Thymus (tissue), 11 donors: ENCODE results near the gene ISYNA1. TPM values are rescaled to one million over a fixed set of nuclear protein-coding genes. Genes with fewer than 3 reads are reported as not detected.

Experiments
- DNase-seq, 9 donors: peaks; one replicate each; pipeline ENCODE4 v3.0.0-alpha.2; 2013; ENCODE audit warnings: low spot score in 9 of 9, low read depth in 6 of 9, missing footprints in 1 of 9
- H3K27ac ChIP-seq, 2 donors: one replicate each; pipeline ENCODE4 v1.5.1; 2013; ENCODE audit warnings: control low read depth in 1 of 2, low read depth in 1 of 2, low read length in 1 of 2, mild to moderate bottlenecking in 1 of 2, moderate library complexity in 1 of 2
- H3K27me3 ChIP-seq, 2 donors: one replicate each; pipeline ENCODE4 v1.5.1; 2013; ENCODE audit warnings: low read length in 1 of 2; ENCODE audit not compliant: control insufficient read depth in 2 of 2, insufficient read depth in 1 of 2
- H3K36me3 ChIP-seq, 2 donors: one replicate each; pipeline ENCODE4 v1.5.1; 2013; ENCODE audit warnings: low read length in 1 of 2, mild to moderate bottlenecking in 1 of 2, moderate library complexity in 1 of 2; ENCODE audit not compliant: control insufficient read depth in 2 of 2, insufficient read depth in 2 of 2
- H3K4me1 ChIP-seq, 2 donors: one replicate each; pipeline ENCODE4 v1.5.1; 2013; ENCODE audit warnings: low read length in 2 of 2; ENCODE audit not compliant: control insufficient read depth in 2 of 2, insufficient read depth in 2 of 2
- H3K4me3 ChIP-seq, 2 donors: one replicate each; pipeline ENCODE4 v1.5.1; 2013; ENCODE audit warnings: low read length in 2 of 2, control low read depth in 1 of 2, mild to moderate bottlenecking in 1 of 2
- H3K9me3 ChIP-seq, 2 donors: one replicate each; pipeline ENCODE4 v1.5.1; 2013; ENCODE audit warnings: low read length in 1 of 2, mild to moderate bottlenecking in 1 of 2; ENCODE audit not compliant: control insufficient read depth in 2 of 2, insufficient read depth in 1 of 2
- WGBS: extraction: QIAGEN DNeasy Blood & Tissue Kit; methylation state at CpG from one replicate; pipeline ENCODE4 v1.1.7; 2013; 5-methylcytosine and 5-hydroxymethylcytosine counted together
- polyA plus RNA-seq: library from polyadenylated mRNA; stranded (reverse); fragments of 200-250 nt; gene quantifications from one replicate; pipeline ENCODE4 v1.2.3, GENCODE V29; 2013
- total RNA-seq: library from RNA; stranded (reverse); fragments of 120-200 nt; gene quantifications from one replicate; pipeline ENCODE4 v1.2.4, GENCODE V29; 2013
- donor health status: healthy.

Gene ISYNA1
- total and polyA plus RNA-seq, 2 donors = 14.2 to 66.1 TPM

DNA sequence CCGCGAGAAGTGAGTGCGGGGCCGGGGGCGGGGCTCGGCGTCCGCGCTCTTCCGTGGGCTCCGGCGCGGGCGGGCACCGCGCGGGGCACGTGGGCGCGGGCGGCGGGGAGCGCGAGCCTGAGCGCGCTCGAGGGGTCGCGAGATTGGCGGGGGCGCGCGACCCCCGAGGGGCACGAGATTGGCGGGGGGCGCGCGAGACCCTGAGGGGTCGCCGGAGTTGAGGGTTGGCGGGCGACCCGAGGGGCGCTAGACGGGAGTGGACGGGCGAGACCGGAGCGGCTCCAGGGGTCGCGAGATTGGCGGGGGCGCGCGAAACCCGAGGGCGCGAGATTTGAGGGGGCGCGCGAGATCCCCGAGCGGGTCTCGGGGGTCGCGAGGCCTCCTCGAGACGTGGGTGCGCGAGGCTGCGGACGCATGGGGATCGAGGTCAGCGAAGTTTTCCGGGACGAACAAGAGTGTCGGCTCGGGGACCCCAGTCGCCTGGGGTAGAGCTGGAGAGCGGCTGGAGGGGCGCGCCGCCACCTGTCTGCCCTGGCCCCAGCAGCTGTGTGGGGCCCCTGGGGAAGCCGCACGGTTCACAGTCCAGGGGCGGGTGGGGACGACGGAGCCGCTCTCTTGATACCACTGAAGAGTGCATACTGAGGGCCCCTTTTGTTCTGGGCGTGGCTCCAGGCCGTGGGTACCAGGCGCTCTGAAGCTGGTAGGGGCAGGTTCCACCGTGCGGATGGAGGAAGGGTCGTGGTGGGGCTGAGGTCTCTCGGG, 18.1 kb downstream of the ISYNA1 start:
- DNase-seq = peak in 1 of 9 donors; percentile 66

DNA sequence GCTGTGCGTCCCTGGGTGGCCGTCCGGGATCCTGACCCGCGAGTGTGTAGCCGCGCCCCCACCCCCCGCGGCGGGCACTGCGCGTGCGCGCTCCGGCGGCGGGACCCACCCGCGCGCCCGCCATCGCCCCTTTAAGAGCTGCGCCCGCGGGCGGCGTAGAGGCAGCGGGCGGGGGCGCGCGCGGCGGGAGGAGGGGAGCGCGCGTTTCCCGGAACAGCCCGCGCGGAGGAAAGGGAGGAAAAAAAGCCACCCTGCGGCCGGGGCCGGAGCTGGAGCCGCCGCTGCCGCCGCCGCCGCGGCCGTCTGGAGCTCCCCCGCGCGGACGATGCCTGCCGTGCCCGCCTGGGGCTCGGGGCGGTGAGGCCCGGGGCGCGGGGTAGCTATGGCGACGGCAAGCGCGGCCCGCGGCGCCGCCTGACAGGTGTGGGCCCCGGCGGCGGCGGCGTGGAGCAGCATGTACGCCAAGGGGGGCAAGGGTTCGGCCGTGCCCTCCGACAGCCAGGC, 18.7 kb downstream of the ISYNA1 start, which contains the start of gene SSBP4:
Gene SSBP4, plus strand, starts transcription at position 204 of the 504 bp plus-strand sequence. Its CDS starts 251 bp downstream, at position 455.
- peaks cover 0 to 8% of the 10 kb centered on the region in 2 donors for H3K9me3 ChIP-seq
- H3K4me3 ChIP-seq = peak within 1 kb of the TSS; percentile 53 to 66
- peaks cover 50 to 93% of the 10 kb centered on the region in 2 donors for H3K4me1 ChIP-seq
- H3K27me3 ChIP-seq = peaks cover 22 to 53% of the 10 kb centered on the region in 2 donors
- DNase-seq = peak in 2 of 9 donors; percentile 67 to 85
- no peaks in the 10 kb centered on the region for H3K36me3 ChIP-seq
- peak within 1 kb of the TSS; percentile 25 to 75 for H3K27ac ChIP-seq
- under 1% methylated on average over 80 of the region's 80 CpGs for WGBS

More for the DNA sequence above, 18.1 kb downstream of the ISYNA1 start:
- WGBS = 1% methylated on average over 97 of the region's 97 CpGs
- Histone ChIP-seq H3K27me3 (peaks cover 22 to 47% of the 10 kb centered on the region in 2 donors), H3K4me1 (peaks cover 47 to 92% of the 10 kb centered on the region in 2 donors), H3K27ac (no peak overlapping the region), H3K36me3 (no peaks in the 10 kb centered on the region), H3K9me3 (peaks cover 0 to 8% of the 10 kb centered on the region in 2 donors), H3K4me3 (peak overlapping the region; percentile 53 to 66)

DNA sequence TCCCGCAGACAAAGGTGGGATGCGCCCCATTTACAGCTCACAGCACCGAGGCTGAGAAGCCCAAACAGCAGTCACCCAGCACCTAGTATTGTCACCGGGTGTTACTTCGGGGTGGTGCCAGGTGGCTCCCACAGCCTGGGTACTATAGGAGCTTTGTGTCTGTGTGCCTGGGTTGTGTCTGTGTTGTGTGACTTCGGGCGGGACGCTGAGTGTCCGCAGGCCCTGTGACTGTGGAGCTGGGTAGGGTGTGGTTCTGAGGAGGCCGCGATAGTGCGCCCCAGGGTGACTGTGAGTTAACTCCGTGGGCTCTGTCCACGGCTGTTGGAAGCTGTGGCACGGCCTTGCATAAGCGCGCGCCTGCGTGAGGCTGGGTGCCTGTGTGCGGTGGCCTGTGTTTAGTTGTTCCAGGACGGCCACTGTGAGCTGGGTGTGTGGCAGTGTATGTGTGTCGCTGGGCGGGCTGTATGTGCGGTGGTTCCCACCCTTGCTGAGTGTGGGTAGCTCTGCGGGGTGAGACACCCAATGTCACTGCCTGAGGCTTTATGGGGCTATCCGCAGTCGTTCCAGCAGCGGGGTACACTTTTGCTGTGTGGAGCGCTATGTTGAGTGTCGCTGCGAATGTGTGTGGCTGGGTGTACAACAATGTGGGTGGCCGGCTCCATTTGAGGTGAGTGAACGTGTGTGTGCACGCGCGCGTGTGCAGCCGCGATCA, 19.3 kb downstream of the ISYNA1 start:
- H3K27ac ChIP-seq = peak overlapping the region; percentile 20 to 75
- no peak for DNase-seq
- 33% methylated on average over 39 of the region's 39 CpGs for WGBS
- H3K27me3 ChIP-seq = peaks cover 22 to 53% of the 10 kb centered on the region in 2 donors
- peak overlapping the region; percentile 29 to 66 for H3K4me3 ChIP-seq
- peaks cover 50 to 92% of the 10 kb centered on the region in 2 donors for H3K4me1 ChIP-seq
- no peaks in the 10 kb centered on the region for H3K36me3 ChIP-seq
- H3K9me3 ChIP-seq = peaks cover 0 to 8% of the 10 kb centered on the region in 2 donors

DNA sequence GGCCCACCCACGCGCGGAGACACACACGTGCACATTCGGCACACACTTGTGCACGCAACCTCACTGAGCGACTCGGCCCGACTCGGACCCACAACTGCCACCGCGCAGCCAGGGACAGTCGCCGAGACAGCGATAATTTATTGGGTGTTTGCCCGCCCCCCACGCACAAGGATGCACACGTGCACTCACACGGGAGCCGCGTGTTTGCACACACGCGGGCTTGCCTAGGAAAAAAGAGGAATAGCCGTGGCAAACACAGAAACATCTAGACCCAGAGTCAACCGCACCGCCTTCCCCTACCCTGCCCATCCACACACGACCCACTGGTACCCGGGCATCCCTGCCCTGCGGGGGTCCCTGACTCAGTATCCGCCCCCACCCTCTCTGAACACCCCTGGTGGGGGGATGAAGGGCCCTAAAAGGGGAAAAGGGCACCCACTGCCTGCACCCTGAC, 19.9 kb downstream of the ISYNA1 start:
- peaks cover 22 to 53% of the 10 kb centered on the region in 2 donors for H3K27me3 ChIP-seq

DNA sequence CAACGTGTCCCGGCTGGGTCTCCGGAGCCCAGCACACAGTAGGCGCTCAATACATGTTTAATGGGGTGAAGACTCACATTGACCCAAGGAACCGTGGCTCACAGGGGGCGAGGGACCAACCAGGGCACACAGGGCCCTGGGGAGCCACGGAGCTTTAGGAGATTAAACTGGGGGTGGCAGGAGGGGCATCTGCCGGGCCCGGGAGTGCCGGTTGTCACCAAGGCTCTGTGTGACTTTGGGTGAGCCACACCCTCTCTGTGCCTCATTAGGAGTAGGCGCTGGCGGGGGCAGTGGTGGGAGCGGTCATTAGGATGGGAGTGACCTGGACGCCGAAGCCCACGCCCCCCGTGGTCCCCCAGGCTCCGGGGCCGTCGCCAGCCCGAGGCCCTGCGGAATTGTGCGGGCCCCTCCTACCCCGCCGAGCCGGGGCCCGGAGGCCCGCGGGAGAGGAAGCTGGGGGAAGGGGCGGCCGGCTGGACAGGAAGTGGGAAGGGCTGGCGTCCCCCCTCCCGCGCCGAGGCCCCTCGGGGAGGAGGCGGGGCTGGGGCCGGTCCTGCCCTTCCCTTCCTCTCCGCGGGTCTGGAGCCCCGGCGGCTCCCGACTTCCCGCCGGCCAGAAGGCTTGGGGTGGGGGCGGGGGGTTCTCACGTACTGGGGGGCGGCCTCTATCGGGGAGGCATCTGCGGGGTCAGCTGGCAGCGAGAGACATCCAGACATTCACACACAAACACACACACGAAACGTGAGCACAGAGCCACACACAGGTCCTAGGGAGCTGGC, 20.5 kb downstream of the ISYNA1 start:
- Histone ChIP-seq H3K27me3 (peaks cover 22 to 53% of the 10 kb centered on the region in 2 donors), H3K4me3 (peak overlapping the region in 1 of 2 donors; percentile 38), H3K9me3 (peaks cover 0 to 8% of the 10 kb centered on the region in 2 donors), H3K36me3 (no peaks in the 10 kb centered on the region), H3K27ac (peak overlapping the region; percentile 75 to 82), H3K4me1 (peaks cover 44 to 80% of the 10 kb centered on the region in 2 donors)
- 1% methylated on average over 53 of the region's 53 CpGs for WGBS
- peak in 1 of 9 donors; percentile 53 for DNase-seq

More for the DNA sequence above, 19.9 kb downstream of the ISYNA1 start:
- WGBS = 13% methylated on average over 30 of the region's 30 CpGs
- H3K4me3 ChIP-seq = no peak overlapping the region
- no peak for DNase-seq
- H3K9me3 ChIP-seq = peaks cover 0 to 8% of the 10 kb centered on the region in 2 donors
- H3K4me1 ChIP-seq = peaks cover 50 to 86% of the 10 kb centered on the region in 2 donors
- peak overlapping the region in 1 of 2 donors; percentile 36 for H3K27ac ChIP-seq
- no peaks in the 10 kb centered on the region for H3K36me3 ChIP-seq

DNA sequence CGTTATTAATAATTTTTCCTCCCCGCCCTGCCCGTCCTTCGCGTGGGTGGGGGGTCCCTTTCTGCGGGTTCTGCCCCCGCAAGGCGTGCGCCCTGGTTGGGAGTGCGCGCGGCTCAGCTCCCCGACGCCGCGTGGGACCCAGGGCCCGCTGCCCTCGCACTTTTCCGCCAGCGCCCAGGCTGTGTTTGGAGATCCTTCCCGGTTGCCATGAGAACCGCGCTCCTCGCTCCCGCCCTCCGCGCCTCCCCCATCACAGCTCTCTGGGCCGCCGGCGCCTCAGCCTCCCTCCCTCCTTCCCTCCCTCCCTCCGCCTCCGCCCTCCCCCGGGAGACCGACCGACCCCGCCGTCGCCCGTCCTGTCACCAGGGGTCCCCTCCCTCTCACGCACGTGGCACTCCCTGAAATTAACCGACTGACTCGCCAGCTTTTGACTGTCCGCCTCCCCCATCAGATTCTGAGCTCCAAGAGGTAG, 21.1 kb downstream of the ISYNA1 start:
- DNase-seq = peak in 1 of 9 donors; percentile 67
- H3K4me3 ChIP-seq = peak overlapping the region in 1 of 2 donors; percentile 38
- WGBS = 2% methylated on average over 44 of the region's 44 CpGs

DNA sequence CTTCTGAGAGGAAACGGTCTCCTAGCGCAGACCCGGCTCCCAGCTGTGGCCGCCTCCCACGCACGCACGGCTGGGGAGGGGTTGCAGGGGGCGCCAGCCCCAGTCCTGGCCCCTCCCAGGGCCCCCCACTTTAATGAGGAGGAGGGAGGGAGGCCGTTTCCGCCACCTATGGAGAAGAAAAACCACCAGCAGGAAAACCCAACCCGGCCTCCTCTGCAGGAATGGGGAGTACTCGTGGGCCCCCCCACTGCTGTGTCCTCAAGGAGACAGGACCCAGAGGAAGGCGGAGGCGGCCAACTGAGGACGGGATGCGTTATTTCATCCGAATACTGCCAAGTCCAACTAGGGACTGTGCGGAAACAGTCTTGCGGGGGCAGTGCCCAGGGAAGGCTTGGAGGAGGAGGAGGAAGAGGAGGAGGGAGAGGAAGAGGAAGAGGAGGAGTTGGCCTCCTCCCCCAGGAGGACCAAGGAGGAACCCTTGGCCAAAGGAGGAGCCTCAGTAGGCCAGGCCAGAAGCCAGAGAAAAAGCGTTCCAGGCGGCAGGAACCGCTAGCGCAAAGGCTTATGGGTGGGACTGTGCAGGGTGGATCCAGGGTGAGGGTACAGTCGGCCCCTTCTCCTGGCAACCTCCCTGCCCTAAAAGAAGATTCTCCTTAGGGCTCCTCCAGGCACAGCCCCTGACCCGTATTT, 22.6 kb downstream of the ISYNA1 start:
- no peaks in the 10 kb centered on the region for H3K36me3 ChIP-seq
- H3K4me1 ChIP-seq = peaks cover 38 to 59% of the 10 kb centered on the region in 2 donors
- peaks cover 22 to 53% of the 10 kb centered on the region in 2 donors for H3K27me3 ChIP-seq
- H3K9me3 ChIP-seq = peaks cover 0 to 8% of the 10 kb centered on the region in 2 donors
- H3K4me3 ChIP-seq = peak overlapping the region in 1 of 2 donors; percentile 30
- peak overlapping the region; percentile 31 to 86 for H3K27ac ChIP-seq
- DNase-seq = peak in 1 of 9 donors; percentile 61
- 7% methylated on average over 25 of the region's 25 CpGs for WGBS

More for the DNA sequence above, 21.1 kb downstream of the ISYNA1 start:
- peaks cover 40 to 74% of the 10 kb centered on the region in 2 donors for H3K4me1 ChIP-seq
- H3K36me3 ChIP-seq = no peaks in the 10 kb centered on the region
- H3K27me3 ChIP-seq = peaks cover 22 to 53% of the 10 kb centered on the region in 2 donors
- peaks cover 0 to 8% of the 10 kb centered on the region in 2 donors for H3K9me3 ChIP-seq
- peak overlapping the region; percentile 75 to 86 for H3K27ac ChIP-seq
